Spleen (tissue), 7 donors: Measurements from ENCODE around the gene TJP1.

Experiments used
- POLR2A ChIP-seq, 3 donors: fragments of 450-650 bp; IDR thresholded peaks; one replicate each; pipeline ENCODE4 v1.5.1; 2017; ENCODE audit warnings: antibody characterized with exemption in 3 of 3, mild to moderate bottlenecking in 1 of 3
- POLR2AphosphoS5 ChIP-seq, 3 donors: sonication (generic); formaldehyde crosslinking; IDR thresholded peaks; one replicate each; pipeline ENCODE4 v1.5.1; 2017; ENCODE audit warnings: antibody characterized with exemption in 3 of 3
- TF ChIP-seq, protein P1 (sequence below), 11 experiments: fragments of 200-600 bp in 7 of 11; fragments of 450-650 bp in 4 of 11; sonication (generic) in 4 of 11; IDR thresholded peaks in 8 of 11; conservative IDR thresholded peaks in 3 of 11; 1 replicate in 7 of 11; 2 replicates in 4 of 11; pipeline versions ENCODE4 v1.4.0 to v1.8.0; 2016 to 2021; ENCODE audit warnings: antibody characterized with exemption in 11 of 11, inconsistent platforms in 4 of 11, mild to moderate bottlenecking in 1 of 11
- donor health status: DM: no; HTN: no; CAD: no; lungs with moderate emphysema.
- donor health status: DM: no; HTN: no; CAD: no.
- donor health status: DM: no; HTN: no; CAD: no.

DNA sequence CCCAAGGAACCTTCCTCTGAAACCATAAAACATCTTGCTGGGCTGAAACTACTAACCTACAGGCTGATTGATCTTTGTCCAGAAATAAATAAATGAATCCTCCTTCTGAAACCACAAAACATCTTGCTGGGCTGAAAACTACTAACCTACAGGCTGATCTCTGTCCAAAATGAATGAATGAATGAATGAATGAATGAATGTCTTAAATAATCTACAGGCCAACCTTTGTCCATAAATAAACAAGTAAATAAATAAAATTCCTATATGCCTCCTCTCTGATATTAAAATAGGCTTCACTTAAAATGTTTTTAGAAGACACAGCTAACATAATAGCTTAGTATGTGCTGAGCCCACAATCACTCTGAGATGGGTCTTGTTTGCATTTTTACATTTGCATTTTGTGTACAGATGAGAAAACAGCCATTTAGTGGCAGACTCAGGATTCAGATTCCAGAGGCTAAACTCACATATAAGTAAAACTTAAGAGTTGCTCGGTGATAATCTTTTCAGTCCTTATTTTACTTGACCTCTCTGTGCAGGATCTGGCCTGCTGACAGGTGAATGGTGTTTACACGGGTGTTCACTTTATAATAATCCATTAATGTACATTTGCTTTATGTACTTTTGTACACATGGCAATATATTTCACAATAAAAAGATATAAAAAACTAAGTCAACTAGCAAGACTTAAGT is 10.4 kb downstream of the TJP1 start:
- TF ChIP-seq, protein P1, sequence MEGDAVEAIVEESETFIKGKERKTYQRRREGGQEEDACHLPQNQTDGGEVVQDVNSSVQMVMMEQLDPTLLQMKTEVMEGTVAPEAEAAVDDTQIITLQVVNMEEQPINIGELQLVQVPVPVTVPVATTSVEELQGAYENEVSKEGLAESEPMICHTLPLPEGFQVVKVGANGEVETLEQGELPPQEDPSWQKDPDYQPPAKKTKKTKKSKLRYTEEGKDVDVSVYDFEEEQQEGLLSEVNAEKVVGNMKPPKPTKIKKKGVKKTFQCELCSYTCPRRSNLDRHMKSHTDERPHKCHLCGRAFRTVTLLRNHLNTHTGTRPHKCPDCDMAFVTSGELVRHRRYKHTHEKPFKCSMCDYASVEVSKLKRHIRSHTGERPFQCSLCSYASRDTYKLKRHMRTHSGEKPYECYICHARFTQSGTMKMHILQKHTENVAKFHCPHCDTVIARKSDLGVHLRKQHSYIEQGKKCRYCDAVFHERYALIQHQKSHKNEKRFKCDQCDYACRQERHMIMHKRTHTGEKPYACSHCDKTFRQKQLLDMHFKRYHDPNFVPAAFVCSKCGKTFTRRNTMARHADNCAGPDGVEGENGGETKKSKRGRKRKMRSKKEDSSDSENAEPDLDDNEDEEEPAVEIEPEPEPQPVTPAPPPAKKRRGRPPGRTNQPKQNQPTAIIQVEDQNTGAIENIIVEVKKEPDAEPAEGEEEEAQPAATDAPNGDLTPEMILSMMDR (IDR thresholded peaks at IDR 0.05 in 8 of 11, conservative IDR thresholded peaks at IDR 0.05 in 3 of 11) = no peak
- TF ChIP-seq POLR2AphosphoS5 (IDR thresholded peaks at IDR 0.05) (no peak), POLR2A (IDR thresholded peaks at IDR 0.05) (no peak)
